ENCODE measurements around the gene DRC3.
A peak's percentile ranks its signal among the peaks of the same experiment; 100 is the strongest.
"Not testable (repeated sequence)": the region's sequence is repeated elsewhere in the genome, so short reads cannot be mapped to it uniquely, and the experiment has no call there.

DRC3 gene

GRCh38 chr17:17994271-17995069 is 21.8 kb downstream of the DRC3 start:
- peak; percentile 4 for DNase-seq (ENCODE audit: low spot score)

GRCh38 chr17:17995887-17996286 is 23.2 kb downstream of the DRC3 start:
- not testable (repeated sequence) for DNase-seq (ENCODE audit: low spot score)

- no peak for DNase-seq (ENCODE audit: low spot score)
These were observed 26.3 kb downstream of the DRC3 start for GRCh38 chr17:17998934-17999333.

- DNase-seq (ENCODE audit: low spot score): no peak
These were observed 26.8 kb downstream of the DRC3 start for GRCh38 chr17:17999364-18000029.

GRCh38 chr17:18000030-18000408 is 27.4 kb downstream of the DRC3 start:
- DNase-seq (ENCODE audit: low spot score): no peak

- DNase-seq (ENCODE audit: low spot score): no peak
These were observed 29.5 kb downstream of the DRC3 start for GRCh38 chr17:18002171-18002570.

GRCh38 chr17:18004345-18004744 is 31.7 kb downstream of the DRC3 start:
- DNase-seq (ENCODE audit: low spot score): no peak

GRCh38 chr17:18004884-18005305 is 32.2 kb downstream of the DRC3 start:
- DNase-seq (ENCODE audit: low spot score): no peak

- no peak for DNase-seq (ENCODE audit: low spot score)
These were observed 32.8 kb downstream of the DRC3 start for GRCh38 chr17:18005496-18005895.

- DNase-seq (ENCODE audit: low spot score): no peak
These were observed 34.0 kb downstream of the DRC3 start for GRCh38 chr17:18006495-18007239.

- DNase-seq (ENCODE audit: low spot score): no peak
These were observed 36.0 kb downstream of the DRC3 start for GRCh38 chr17:18008496-18009268.

- DNase-seq (ENCODE audit: low spot score): no peak
These were observed 37.2 kb downstream of the DRC3 start for GRCh38 chr17:18009609-18010420.

GRCh38 chr17:18011286-18011685 is 38.6 kb downstream of the DRC3 start:
- no peak for DNase-seq (ENCODE audit: low spot score)

GRCh38 chr17:18014006-18014405 is 41.3 kb downstream of the DRC3 start:
- DNase-seq (ENCODE audit: low spot score): no peak

GRCh38 chr17:18015593-18015992 is 42.9 kb downstream of the DRC3 start:
- DNase-seq (ENCODE audit: low spot score): no peak

GRCh38 chr17:18016426-18016825 is 43.8 kb downstream of the DRC3 start:
- DNase-seq (ENCODE audit: low spot score): no peak

GRCh38 chr17:18017958-18018357 is 45.3 kb downstream of the DRC3 start:
- no peak for DNase-seq (ENCODE audit: low spot score)

GRCh38 chr17:18018411-18018921 is 45.8 kb downstream of the DRC3 start:
- DNase-seq (ENCODE audit: low spot score): no peak

GRCh38 chr17:18019838-18020154 is 47.1 kb downstream of the DRC3 start:
- no peak for DNase-seq (ENCODE audit: low spot score)

GRCh38 chr17:18020971-18021370 is 48.3 kb downstream of the DRC3 start:
- DNase-seq (ENCODE audit: low spot score): no peak

- DNase-seq (ENCODE audit: low spot score): no peak
These were observed 48.7 kb downstream of the DRC3 start for GRCh38 chr17:18021372-18021771.

Data from CD4-positive, alpha-beta T cell treated with Interleukin-15 for 4 hours (primary cell).